ENCODE results near the gene RGS14. TPM values are rescaled to one million over a fixed set of nuclear protein-coding genes. Genes with fewer than 3 reads are reported as not detected.

Gene RGS14
- total RNA-seq, 2 experiments from 2014 or later, result 33.0 to 46.3 TPM

- Histone ChIP-seq H3K9me2 (ENCODE audit: insufficient read depth, low read length) (no peaks in the 10 kb centered on the region), H3K36me3 (ENCODE audit: insufficient read depth, low read length) (peaks cover 60% of the 10 kb centered on the region), H3K79me2 (ENCODE audit: insufficient read depth, low read depth, low read length) (no peaks in the 10 kb centered on the region), H3K9me3 (ENCODE audit: low read length) (no peaks in the 10 kb centered on the region), H3K27ac (ENCODE audit: low read depth, low read length, poor library complexity, severe bottlenecking) (no peak overlapping the region), H3K4me1 (ENCODE audit: insufficient read depth, low read length, poor library complexity, severe bottlenecking) (no peaks in the 10 kb centered on the region), H4K20me1 (ENCODE audit: insufficient read depth, low read length) (no peaks in the 10 kb centered on the region), H3K4me2 (ENCODE audit: low read length) (no peak overlapping the region), H3K4me3 (ENCODE audit: low read depth, low read length, poor library complexity, severe bottlenecking) (no peak overlapping the region), H2AFZ (ENCODE audit: low read length) (no peak overlapping the region)
- POLR2A ChIA-PET, result no interaction called here
- intact Hi-C loops (cut with micrococcal nuclease; ENCODE audit: unreplicated experiment), result no loop called here
- CTCF ChIA-PET (ENCODE audit: unreplicated experiment), result no interaction called here
- TF ChIP-seq, protein P1, sequence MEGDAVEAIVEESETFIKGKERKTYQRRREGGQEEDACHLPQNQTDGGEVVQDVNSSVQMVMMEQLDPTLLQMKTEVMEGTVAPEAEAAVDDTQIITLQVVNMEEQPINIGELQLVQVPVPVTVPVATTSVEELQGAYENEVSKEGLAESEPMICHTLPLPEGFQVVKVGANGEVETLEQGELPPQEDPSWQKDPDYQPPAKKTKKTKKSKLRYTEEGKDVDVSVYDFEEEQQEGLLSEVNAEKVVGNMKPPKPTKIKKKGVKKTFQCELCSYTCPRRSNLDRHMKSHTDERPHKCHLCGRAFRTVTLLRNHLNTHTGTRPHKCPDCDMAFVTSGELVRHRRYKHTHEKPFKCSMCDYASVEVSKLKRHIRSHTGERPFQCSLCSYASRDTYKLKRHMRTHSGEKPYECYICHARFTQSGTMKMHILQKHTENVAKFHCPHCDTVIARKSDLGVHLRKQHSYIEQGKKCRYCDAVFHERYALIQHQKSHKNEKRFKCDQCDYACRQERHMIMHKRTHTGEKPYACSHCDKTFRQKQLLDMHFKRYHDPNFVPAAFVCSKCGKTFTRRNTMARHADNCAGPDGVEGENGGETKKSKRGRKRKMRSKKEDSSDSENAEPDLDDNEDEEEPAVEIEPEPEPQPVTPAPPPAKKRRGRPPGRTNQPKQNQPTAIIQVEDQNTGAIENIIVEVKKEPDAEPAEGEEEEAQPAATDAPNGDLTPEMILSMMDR (conservative IDR thresholded peaks at IDR 0.05; ENCODE audit: low read length), result no peak
- no peak for TF ChIP-seq EZH2phosphoT487 (IDR thresholded peaks at IDR 0.05; ENCODE audit: borderline replicate concordance, low read depth, low read length)
- BruUV-seq (replicated peaks), result no TSS peak
- no peak for DNase-seq (ENCODE audit: low spot score)
These were observed 27.8 kb upstream of the RGS14 start for GRCh38 chr5:177329883-177330282.

- no TSS peak for BruUV-seq (replicated peaks)
- DNase-seq (ENCODE audit: low spot score), result no peak
- no peak for TF ChIP-seq EZH2phosphoT487 (IDR thresholded peaks at IDR 0.05; ENCODE audit: borderline replicate concordance, low read depth, low read length)
- no peaks in the 10 kb centered on the region for H4K20me1 ChIP-seq (ENCODE audit: insufficient read depth, low read length)
- no peak overlapping the region for H3K27ac ChIP-seq (ENCODE audit: low read depth, low read length, poor library complexity, severe bottlenecking)
- H3K9me2 ChIP-seq (ENCODE audit: insufficient read depth, low read length), result no peaks in the 10 kb centered on the region
- ChIA-PET CTCF (ENCODE audit: unreplicated experiment) (interaction anchor here (0.5 kb wide), 1 partner anchor 301 kb away, joined by 3 read pairs; no protein-coding TSS in a partner anchor), POLR2A (no interaction called here)
- no peak overlapping the region for H3K4me2 ChIP-seq (ENCODE audit: low read length)
- H3K4me1 ChIP-seq (ENCODE audit: insufficient read depth, low read length, poor library complexity, severe bottlenecking), result no peaks in the 10 kb centered on the region
- H2AFZ ChIP-seq (ENCODE audit: low read length), result no peak overlapping the region
- H3K9me3 ChIP-seq (ENCODE audit: low read length), result no peaks in the 10 kb centered on the region
- peaks cover 74% of the 10 kb centered on the region for H3K36me3 ChIP-seq (ENCODE audit: insufficient read depth, low read length)
- intact Hi-C loops (cut with micrococcal nuclease; ENCODE audit: unreplicated experiment), result no loop called here
- H3K4me3 ChIP-seq (ENCODE audit: low read depth, low read length, poor library complexity, severe bottlenecking), result no peak overlapping the region
- H3K79me2 ChIP-seq (ENCODE audit: insufficient read depth, low read depth, low read length), result no peaks in the 10 kb centered on the region
These were observed 26.5 kb upstream of the RGS14 start for GRCh38 chr5:177330991-177331842.

DNA sequence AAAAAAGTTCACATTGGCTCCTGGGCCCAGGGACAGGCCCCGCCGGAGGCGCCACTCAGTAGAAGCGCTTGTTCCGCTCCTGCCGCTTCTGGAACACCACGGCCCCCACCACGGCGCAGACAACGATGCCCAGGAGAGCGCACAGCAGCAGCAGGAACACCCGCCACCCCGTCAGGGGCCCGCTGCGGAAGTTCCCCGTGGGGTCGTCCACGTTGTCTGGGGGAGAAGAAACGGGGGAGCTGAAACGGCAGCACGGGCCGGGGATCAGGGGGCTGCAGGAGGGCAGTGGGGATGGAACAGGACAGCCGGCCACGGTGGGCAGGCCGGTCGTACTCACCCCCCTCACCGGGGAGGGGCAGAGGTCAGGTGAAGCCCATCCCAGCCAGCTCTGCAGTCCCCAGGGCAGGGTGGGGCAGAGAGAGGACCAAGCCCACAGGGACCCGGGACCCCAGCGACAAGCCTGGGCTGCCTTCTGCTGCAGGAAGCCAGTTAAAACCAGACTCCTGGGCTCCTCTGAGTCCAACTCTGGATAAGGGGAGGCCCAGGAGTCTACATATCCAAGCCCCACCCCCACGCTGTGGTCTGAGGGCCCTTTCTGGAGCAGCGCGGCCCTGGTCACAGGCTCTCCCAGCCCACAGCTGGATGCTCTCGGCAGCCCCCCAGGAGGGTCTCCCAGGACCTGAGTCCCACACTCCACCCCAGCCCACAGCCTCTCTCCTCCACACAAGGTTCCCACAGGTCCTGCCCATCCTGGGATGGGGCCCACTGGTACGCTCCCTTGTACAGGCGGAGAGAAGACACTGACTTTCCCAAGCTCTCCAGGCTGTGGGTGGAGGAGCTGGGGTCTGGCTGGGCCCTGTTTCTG, 25.5 kb upstream of the RGS14 start:
- no TSS peak for BruUV-seq (replicated peaks)
- Histone ChIP-seq H3K9me2 (ENCODE audit: insufficient read depth, low read length) (no peaks in the 10 kb centered on the region), H3K36me3 (ENCODE audit: insufficient read depth, low read length) (peaks cover 84% of the 10 kb centered on the region), H4K20me1 (ENCODE audit: insufficient read depth, low read length) (no peaks in the 10 kb centered on the region), H3K9me3 (ENCODE audit: low read length) (no peaks in the 10 kb centered on the region), H3K4me2 (ENCODE audit: low read length) (no peak overlapping the region), H3K4me1 (ENCODE audit: insufficient read depth, low read length, poor library complexity, severe bottlenecking) (peaks cover 3% of the 10 kb centered on the region), H3K4me3 (ENCODE audit: low read depth, low read length, poor library complexity, severe bottlenecking) (no peak overlapping the region), H3K27ac (ENCODE audit: low read depth, low read length, poor library complexity, severe bottlenecking) (no peak overlapping the region), H2AFZ (ENCODE audit: low read length) (no peak overlapping the region), H3K79me2 (ENCODE audit: insufficient read depth, low read depth, low read length) (no peaks in the 10 kb centered on the region)
- TF ChIP-seq EZH2phosphoT487 (IDR thresholded peaks at IDR 0.05; ENCODE audit: borderline replicate concordance, low read depth, low read length), result no peak
- TF ChIP-seq, protein P1 (conservative IDR thresholded peaks at IDR 0.05; ENCODE audit: low read length), result no peak
- intact Hi-C loops (cut with micrococcal nuclease; ENCODE audit: unreplicated experiment), result no loop called here
- no peak for DNase-seq (ENCODE audit: low spot score)
- ChIA-PET CTCF (ENCODE audit: unreplicated experiment) (interaction anchor here (0.7 kb wide), 1 partner anchor 140 kb away, joined by 3 read pairs; no protein-coding TSS in a partner anchor), POLR2A (no interaction called here)
